WTC11 (cell line): ENCODE data around the gene FAM89B.

Experiments
- OVOL2 ChIP-seq: fragments of 250-450 bp; sonication (Bioruptor Pico); IDR thresholded peaks from 2 replicates; pipeline ENCODE4 v1.9.0; 2021; ENCODE audit warnings: mild to moderate bottlenecking, borderline replicate concordance
- SMAD4 ChIP-seq: sonication (generic); formaldehyde crosslinking; IDR thresholded peaks from 2 replicates; pipeline ENCODE4 v1.8.0; 2022; ENCODE audit warnings: mild to moderate bottlenecking, missing genetic modification reagents
- TF ChIP-seq, protein P1 (sequence below): sonication (generic); formaldehyde crosslinking; IDR thresholded peaks from 2 replicates; pipeline ENCODE4 v1.8.1; 2022; ENCODE audit warnings: low read depth, missing genetic modification reagents, borderline replicate concordance
- TF ChIP-seq, protein P2 (sequence below): fragments of 200-600 bp; IDR thresholded peaks from 2 replicates; pipeline ENCODE4 v1.8.0; 2022; ENCODE audit warnings: antibody characterized with exemption
- TF ChIP-seq, protein P3 (sequence below): sonication (generic); formaldehyde crosslinking; IDR thresholded peaks from 2 replicates; pipeline ENCODE4 v1.8.1; 2023; ENCODE audit warnings: mild to moderate bottlenecking, missing genetic modification reagents, borderline replicate concordance
- TF ChIP-seq, protein P4 (sequence below): sonication (generic); formaldehyde crosslinking; IDR thresholded peaks from 2 replicates; pipeline ENCODE4 v1.8.1; 2023; ENCODE audit warnings: mild to moderate bottlenecking, missing genetic modification reagents, moderate library complexity

DNA sequence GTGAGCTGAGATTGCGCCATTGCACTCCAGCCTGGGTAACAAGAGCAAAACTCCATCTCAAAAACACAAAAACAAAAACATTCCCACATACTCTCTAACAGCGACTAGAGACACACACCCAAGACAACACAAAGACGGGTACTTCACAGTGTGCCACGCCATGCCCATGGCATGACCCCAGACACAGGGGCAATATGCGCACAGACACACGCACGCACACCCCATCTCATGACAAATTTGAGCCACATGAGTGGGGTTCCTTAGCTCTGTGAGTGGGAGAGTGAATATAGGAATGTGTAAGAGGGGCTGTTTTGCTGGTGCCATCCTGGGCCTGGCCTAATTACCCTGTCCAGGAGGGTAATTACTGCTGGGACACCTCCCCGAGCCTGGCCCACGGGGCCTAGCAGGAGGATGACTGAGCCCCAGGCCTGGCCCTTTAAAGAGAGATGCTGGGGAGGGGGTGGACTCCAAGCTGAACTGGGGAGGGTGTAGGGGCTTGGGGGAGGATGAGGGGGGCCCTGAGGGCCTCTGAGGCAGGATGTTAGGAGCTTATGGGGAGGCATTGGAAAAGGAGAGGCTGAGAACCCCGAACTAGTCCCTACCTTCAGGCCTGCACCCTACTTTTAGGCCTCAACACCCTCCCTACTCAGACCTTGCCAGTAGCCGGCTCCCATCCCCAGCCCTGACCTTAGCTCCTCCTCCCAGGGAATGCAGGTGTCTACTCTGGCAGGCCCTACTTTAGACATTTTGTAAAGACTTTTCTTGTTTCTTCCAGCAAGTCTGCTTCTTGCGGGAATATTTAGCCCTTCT, 15.7 kb upstream of the FAM89B start:
- TF ChIP-seq, protein P1, sequence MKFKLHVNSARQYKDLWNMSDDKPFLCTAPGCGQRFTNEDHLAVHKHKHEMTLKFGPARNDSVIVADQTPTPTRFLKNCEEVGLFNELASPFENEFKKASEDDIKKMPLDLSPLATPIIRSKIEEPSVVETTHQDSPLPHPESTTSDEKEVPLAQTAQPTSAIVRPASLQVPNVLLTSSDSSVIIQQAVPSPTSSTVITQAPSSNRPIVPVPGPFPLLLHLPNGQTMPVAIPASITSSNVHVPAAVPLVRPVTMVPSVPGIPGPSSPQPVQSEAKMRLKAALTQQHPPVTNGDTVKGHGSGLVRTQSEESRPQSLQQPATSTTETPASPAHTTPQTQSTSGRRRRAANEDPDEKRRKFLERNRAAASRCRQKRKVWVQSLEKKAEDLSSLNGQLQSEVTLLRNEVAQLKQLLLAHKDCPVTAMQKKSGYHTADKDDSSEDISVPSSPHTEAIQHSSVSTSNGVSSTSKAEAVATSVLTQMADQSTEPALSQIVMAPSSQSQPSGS (CRISPR knock-in tag), result no peak
- no peak for TF ChIP-seq SMAD4 (CRISPR knock-in tag)
- TF ChIP-seq, protein P2, sequence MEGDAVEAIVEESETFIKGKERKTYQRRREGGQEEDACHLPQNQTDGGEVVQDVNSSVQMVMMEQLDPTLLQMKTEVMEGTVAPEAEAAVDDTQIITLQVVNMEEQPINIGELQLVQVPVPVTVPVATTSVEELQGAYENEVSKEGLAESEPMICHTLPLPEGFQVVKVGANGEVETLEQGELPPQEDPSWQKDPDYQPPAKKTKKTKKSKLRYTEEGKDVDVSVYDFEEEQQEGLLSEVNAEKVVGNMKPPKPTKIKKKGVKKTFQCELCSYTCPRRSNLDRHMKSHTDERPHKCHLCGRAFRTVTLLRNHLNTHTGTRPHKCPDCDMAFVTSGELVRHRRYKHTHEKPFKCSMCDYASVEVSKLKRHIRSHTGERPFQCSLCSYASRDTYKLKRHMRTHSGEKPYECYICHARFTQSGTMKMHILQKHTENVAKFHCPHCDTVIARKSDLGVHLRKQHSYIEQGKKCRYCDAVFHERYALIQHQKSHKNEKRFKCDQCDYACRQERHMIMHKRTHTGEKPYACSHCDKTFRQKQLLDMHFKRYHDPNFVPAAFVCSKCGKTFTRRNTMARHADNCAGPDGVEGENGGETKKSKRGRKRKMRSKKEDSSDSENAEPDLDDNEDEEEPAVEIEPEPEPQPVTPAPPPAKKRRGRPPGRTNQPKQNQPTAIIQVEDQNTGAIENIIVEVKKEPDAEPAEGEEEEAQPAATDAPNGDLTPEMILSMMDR, result no peak
- TF ChIP-seq, protein P3, sequence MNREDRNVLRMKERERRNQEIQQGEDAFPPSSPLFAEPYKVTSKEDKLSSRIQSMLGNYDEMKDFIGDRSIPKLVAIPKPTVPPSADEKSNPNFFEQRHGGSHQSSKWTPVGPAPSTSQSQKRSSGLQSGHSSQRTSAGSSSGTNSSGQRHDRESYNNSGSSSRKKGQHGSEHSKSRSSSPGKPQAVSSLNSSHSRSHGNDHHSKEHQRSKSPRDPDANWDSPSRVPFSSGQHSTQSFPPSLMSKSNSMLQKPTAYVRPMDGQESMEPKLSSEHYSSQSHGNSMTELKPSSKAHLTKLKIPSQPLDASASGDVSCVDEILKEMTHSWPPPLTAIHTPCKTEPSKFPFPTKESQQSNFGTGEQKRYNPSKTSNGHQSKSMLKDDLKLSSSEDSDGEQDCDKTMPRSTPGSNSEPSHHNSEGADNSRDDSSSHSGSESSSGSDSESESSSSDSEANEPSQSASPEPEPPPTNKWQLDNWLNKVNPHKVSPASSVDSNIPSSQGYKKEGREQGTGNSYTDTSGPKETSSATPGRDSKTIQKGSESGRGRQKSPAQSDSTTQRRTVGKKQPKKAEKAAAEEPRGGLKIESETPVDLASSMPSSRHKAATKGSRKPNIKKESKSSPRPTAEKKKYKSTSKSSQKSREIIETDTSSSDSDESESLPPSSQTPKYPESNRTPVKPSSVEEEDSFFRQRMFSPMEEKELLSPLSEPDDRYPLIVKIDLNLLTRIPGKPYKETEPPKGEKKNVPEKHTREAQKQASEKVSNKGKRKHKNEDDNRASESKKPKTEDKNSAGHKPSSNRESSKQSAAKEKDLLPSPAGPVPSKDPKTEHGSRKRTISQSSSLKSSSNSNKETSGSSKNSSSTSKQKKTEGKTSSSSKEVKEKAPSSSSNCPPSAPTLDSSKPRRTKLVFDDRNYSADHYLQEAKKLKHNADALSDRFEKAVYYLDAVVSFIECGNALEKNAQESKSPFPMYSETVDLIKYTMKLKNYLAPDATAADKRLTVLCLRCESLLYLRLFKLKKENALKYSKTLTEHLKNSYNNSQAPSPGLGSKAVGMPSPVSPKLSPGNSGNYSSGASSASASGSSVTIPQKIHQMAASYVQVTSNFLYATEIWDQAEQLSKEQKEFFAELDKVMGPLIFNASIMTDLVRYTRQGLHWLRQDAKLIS, result no peak
- no peak for TF ChIP-seq OVOL2 (CRISPR knock-in tag)
- TF ChIP-seq, protein P4, sequence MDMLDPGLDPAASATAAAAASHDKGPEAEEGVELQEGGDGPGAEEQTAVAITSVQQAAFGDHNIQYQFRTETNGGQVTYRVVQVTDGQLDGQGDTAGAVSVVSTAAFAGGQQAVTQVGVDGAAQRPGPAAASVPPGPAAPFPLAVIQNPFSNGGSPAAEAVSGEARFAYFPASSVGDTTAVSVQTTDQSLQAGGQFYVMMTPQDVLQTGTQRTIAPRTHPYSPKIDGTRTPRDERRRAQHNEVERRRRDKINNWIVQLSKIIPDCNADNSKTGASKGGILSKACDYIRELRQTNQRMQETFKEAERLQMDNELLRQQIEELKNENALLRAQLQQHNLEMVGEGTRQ, result no peak
